ENCODE results near the gene CLDN34.

DNA sequence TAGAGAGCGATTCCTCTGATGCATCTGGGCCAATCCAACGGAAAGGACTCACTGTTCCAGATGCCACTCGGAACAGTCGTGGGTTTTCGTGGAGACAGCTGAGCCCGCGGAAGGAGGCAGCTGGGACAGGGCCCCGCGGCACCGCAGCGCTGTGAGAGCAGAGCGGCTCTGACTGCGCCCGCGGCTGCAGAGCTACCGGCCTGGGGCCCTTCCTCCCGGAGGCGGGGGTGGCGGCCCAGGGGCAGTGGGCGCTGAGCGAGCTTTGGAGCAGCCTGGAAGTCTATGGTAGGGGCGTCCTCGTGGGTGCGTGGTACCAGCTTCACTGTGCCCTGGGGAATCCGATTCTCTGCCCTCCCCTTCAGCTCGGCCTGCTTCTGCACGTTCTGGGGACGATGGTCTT, 24.9 kb downstream of the CLDN34 start:
- TF ChIP-seq, protein P1, sequence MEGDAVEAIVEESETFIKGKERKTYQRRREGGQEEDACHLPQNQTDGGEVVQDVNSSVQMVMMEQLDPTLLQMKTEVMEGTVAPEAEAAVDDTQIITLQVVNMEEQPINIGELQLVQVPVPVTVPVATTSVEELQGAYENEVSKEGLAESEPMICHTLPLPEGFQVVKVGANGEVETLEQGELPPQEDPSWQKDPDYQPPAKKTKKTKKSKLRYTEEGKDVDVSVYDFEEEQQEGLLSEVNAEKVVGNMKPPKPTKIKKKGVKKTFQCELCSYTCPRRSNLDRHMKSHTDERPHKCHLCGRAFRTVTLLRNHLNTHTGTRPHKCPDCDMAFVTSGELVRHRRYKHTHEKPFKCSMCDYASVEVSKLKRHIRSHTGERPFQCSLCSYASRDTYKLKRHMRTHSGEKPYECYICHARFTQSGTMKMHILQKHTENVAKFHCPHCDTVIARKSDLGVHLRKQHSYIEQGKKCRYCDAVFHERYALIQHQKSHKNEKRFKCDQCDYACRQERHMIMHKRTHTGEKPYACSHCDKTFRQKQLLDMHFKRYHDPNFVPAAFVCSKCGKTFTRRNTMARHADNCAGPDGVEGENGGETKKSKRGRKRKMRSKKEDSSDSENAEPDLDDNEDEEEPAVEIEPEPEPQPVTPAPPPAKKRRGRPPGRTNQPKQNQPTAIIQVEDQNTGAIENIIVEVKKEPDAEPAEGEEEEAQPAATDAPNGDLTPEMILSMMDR (IDR thresholded peaks at IDR 0.05), result no peak
- TF ChIP-seq POLR2A (IDR thresholded peaks at IDR 0.05), result no peak

All from esophagus squamous epithelium (tissue), 4 donors.